Esophagus squamous epithelium (tissue), 4 donors: ENCODE results near the gene ATF5.

Source experiments
- POLR2A ChIP-seq, 4 donors: fragments of 450-650 bp; IDR thresholded peaks; one replicate each; pipeline ENCODE4 v1.6.1; 2017; ENCODE audit warnings: antibody characterized with exemption in 4 of 4, mild to moderate bottlenecking in 4 of 4, moderate library complexity in 3 of 4
- TF ChIP-seq, protein P1 (sequence below), 6 experiments: fragments of 450-650 bp in 4 of 6; fragments of 200-600 bp in 2 of 6; sonication (generic) in 2 of 6; IDR thresholded peaks; one replicate each; pipeline ENCODE4 v1.5.1; 2016 to 2019; ENCODE audit warnings: antibody characterized with exemption in 6 of 6, mild to moderate bottlenecking in 4 of 6, moderate library complexity in 4 of 6

DNA sequence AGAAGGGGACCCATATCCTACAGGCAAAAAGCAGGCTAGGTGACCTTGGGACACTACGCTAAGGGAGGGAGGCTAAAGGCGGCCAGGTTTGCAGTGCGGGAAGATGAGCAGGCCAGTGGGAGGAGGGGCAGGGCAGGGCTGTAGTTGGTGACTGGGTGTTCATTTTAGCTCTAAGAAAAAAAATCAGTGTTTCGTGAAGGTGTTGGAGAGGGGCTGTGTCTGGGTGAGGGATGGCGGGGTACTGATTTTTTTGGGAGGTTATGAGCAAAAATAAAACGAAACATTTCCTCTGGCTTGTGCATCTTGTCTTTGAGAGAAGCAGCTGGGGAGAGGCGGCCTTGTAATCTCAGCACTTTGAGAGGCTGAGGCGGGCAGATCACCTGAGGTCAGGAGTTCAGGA lies 4.6 kb downstream of the ATF5 start:
- TF ChIP-seq, protein P1, sequence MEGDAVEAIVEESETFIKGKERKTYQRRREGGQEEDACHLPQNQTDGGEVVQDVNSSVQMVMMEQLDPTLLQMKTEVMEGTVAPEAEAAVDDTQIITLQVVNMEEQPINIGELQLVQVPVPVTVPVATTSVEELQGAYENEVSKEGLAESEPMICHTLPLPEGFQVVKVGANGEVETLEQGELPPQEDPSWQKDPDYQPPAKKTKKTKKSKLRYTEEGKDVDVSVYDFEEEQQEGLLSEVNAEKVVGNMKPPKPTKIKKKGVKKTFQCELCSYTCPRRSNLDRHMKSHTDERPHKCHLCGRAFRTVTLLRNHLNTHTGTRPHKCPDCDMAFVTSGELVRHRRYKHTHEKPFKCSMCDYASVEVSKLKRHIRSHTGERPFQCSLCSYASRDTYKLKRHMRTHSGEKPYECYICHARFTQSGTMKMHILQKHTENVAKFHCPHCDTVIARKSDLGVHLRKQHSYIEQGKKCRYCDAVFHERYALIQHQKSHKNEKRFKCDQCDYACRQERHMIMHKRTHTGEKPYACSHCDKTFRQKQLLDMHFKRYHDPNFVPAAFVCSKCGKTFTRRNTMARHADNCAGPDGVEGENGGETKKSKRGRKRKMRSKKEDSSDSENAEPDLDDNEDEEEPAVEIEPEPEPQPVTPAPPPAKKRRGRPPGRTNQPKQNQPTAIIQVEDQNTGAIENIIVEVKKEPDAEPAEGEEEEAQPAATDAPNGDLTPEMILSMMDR (IDR thresholded peaks at IDR 0.05) = no peak
- TF ChIP-seq POLR2A (IDR thresholded peaks at IDR 0.05) = no peak
